Lower leg skin (tissue), 4 donors: ENCODE measurements around the gene TLL1. TPM values are rescaled to one million over a fixed set of nuclear protein-coding genes. Genes with fewer than 3 reads are reported as not detected.

Experiments used
- DNase-seq, 2 donors: peaks; one replicate each; pipeline ENCODE4 v3.0.0-alpha.2; 2019; ENCODE audit warnings: low spot score in 2 of 2
- H3K4me3 ChIP-seq: fragments of 200-600 bp; sonication (generic); 2 replicates; pipeline ENCODE4 v1.5.1; 2017; ENCODE audit warnings: mild to moderate bottlenecking, low read depth; ENCODE audit not compliant: poor library complexity, severe bottlenecking
- POLR2A ChIP-seq, 2 donors: fragments of 450-650 bp; IDR thresholded peaks; one replicate each; pipeline ENCODE4 v1.6.1; 2016 to 2017; ENCODE audit warnings: antibody characterized with exemption in 2 of 2, mild to moderate bottlenecking in 1 of 2, moderate library complexity in 1 of 2
- WGBS, 2 donors: methylation state at CpG; one replicate each; pipeline ENCODE4 v1.1.5; 2018; 5-methylcytosine and 5-hydroxymethylcytosine counted together
- intact Hi-C: fragments of 100-400 bp; cut with DNase I; formaldehyde crosslinking; loops from one replicate; pipeline ENCODE4 v1.15.0; 2023; ENCODE audit warnings: low total_unique reads
- total RNA-seq, 4 donors: library from RNA; depleted of rRNA; stranded (reverse); fragments of >200 nt; gene quantifications; one replicate each; pipeline ENCODE4 v1.1.0, GENCODE V29; 2016
- TF ChIP-seq, protein P1 (sequence below), 3 donors: fragments of 450-650 bp; IDR thresholded peaks; one replicate each; pipeline ENCODE4 v1.5.1; 2016; ENCODE audit warnings: antibody characterized with exemption in 3 of 3, mild to moderate bottlenecking in 3 of 3, moderate library complexity in 2 of 3

The TLL1 gene
- total RNA-seq, 4 donors from 2014 or later, result 1.8 to 10.5 (median 4.7) TPM

DNA sequence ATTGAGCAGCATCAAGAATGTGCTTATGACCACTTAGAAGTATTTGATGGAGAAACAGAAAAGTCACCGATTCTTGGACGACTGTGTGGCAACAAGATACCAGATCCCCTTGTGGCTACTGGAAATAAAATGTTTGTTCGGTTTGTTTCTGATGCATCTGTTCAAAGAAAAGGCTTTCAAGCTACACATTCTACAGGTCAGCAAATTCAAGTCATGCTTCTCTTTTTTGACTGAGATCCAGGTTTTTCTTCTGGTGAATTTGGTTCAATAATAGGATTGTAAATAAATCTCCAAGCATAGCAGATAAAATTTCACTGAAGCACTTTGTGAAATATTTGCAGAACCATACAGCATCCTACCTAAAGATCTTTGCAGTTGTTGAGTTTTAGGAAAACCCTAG lies 218.1 kb downstream of the TLL1 start:
- intact Hi-C loops, result loop anchor here (10.0 kb wide), 1 partner anchor 556 kb away; no protein-coding TSS in a partner anchor
- H3K4me3 ChIP-seq, result no peak overlapping the region
- DNase-seq, result no peak
- TF ChIP-seq, protein P1, sequence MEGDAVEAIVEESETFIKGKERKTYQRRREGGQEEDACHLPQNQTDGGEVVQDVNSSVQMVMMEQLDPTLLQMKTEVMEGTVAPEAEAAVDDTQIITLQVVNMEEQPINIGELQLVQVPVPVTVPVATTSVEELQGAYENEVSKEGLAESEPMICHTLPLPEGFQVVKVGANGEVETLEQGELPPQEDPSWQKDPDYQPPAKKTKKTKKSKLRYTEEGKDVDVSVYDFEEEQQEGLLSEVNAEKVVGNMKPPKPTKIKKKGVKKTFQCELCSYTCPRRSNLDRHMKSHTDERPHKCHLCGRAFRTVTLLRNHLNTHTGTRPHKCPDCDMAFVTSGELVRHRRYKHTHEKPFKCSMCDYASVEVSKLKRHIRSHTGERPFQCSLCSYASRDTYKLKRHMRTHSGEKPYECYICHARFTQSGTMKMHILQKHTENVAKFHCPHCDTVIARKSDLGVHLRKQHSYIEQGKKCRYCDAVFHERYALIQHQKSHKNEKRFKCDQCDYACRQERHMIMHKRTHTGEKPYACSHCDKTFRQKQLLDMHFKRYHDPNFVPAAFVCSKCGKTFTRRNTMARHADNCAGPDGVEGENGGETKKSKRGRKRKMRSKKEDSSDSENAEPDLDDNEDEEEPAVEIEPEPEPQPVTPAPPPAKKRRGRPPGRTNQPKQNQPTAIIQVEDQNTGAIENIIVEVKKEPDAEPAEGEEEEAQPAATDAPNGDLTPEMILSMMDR (IDR thresholded peaks at IDR 0.05), result no peak
- no peak for TF ChIP-seq POLR2A (IDR thresholded peaks at IDR 0.05)
- 71 to 73% methylated on average over 3 of the region's 3 CpGs for WGBS, 2 donors

DNA sequence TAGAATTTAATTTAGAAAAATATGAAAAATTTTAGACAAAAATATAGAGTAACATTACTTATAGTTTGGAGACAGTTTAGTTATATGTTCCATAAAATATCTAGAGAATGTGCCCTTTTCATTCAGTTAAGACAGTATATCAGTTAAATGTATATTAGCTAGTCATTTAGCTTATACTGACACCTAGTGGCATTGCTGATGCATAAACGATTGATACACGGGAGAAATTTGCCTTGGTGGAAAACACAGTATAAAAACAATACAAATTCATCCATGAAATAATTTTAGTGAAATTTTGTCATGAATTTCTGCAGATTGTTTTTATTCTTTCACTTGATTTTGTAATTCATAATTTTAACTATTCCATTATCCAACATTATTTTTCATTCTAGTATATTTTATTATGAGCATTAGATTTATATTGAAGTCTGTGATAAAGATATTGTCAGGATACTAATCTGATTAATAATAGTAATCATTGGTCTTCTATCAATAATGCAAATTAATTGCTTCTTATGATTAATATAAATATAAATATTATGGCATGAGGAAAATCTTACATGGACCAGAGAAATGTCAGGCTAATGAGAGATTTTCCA lies 219.0 kb downstream of the TLL1 start:
- WGBS, 2 donors, result 0% methylated on average over 2 of the region's 2 CpGs
- DNase-seq, result no peak
- TF ChIP-seq POLR2A (IDR thresholded peaks at IDR 0.05), result no peak
- TF ChIP-seq, protein P1 (IDR thresholded peaks at IDR 0.05), result peak in 1 of 3 donors; percentile 41
- intact Hi-C loops, result loop anchor here (10.0 kb wide), 1 partner anchor 557 kb away; no protein-coding TSS in a partner anchor
- no peak overlapping the region for H3K4me3 ChIP-seq

DNA sequence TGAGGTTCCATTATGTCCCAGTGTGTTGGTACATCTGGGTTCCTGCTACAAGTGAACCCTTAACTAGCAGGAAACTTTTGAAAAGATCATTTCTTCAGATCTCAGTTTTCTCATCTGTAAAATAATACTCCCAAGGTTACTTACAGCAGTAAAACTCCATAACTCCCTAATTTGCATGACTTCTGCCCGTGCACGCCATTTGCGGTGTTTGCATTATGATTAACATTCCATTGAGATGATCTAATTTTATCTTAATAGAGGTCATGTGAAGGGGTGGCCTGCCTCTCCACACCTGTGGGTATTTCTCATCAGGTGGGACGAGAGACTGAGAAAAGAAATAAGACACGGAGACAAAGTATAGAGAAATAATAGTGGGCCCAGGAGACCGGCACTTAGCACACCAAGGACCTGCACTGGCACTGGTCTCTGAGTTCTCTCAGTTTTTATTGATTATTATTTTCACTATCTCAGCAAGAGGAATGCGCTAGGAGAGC lies 219.8 kb downstream of the TLL1 start:
- WGBS, 2 donors, result 56 to 67% methylated on average over 7 of the region's 7 CpGs
- intact Hi-C loops, result loop anchor here (10.0 kb wide), 1 partner anchor 558 kb away; no protein-coding TSS in a partner anchor
- H3K4me3 ChIP-seq, result no peak overlapping the region
- no peak for TF ChIP-seq POLR2A (IDR thresholded peaks at IDR 0.05)
- TF ChIP-seq, protein P1 (IDR thresholded peaks at IDR 0.05), result no peak
- no peak for DNase-seq

DNA sequence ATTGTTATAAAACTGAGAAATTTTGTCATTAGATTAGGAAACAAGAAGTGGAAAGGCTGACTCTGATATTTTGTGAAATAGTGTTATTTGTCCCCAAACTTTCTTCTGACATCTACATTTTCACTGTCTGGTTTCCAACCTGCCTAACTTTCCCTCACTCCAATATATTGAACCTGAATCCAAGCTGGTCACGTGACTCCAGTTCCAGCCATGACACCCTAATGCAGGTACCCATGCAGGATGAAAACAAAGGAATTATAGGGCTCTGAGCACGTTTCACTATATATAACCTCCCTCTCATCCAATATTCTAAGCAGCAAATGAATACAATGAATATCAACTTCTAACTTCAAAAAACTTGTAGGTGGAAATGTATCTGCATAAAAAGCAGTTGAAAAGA lies 231.6 kb downstream of the TLL1 start:
- no peak for DNase-seq
- 73 to 75% methylated on average over 2 of the region's 2 CpGs for WGBS, 2 donors
- intact Hi-C loops, result no loop called here
- TF ChIP-seq, protein P1 (IDR thresholded peaks at IDR 0.05), result no peak
- TF ChIP-seq POLR2A (IDR thresholded peaks at IDR 0.05), result no peak
- H3K4me3 ChIP-seq, result no peak overlapping the region

DNA sequence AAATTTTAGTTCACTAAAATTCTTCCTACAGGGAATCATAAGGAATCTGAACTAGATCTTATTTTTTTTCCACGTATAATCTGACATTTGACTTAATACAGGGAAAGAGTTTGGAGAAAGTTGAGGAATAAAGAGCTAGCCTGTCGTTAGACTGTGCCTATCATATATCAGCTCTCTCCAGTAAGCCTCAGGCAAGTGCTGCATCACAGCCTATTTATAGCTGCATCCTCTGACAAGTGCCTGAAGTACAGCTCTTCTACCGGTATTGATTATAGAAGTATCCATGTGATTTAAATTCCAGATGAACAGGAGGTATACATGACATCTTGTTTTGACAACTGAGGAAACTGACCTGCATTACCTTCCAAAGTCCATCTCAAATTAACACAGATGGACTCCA lies 248.9 kb downstream of the TLL1 start:
- TF ChIP-seq, protein P1 (IDR thresholded peaks at IDR 0.05), result no peak
- TF ChIP-seq POLR2A (IDR thresholded peaks at IDR 0.05), result no peak
- intact Hi-C loops, result no loop called here
- WGBS, 2 donors, result 33 to 36% methylated on average over 3 of the region's 3 CpGs
- no peak overlapping the region for H3K4me3 ChIP-seq
- no peak for DNase-seq

DNA sequence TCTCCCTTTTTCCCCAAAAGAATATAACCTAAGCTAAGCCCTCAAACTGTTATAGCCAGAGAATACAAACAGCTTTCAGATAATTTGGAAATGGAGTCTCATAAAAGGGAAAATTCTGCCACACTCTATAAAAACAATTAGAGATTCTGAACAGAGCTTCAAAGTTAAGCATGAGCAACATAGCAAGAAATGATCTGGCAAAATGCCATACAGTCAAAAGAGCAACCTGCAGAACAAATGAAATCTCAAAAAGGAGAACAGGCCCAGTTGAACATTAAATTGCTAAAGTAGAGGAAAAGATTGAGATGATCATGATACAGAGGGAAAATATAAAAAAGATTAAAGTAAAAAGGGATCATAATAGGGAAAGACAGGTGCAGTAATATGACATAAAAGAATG lies 250.5 kb downstream of the TLL1 start:
- H3K4me3 ChIP-seq, result no peak overlapping the region
- intact Hi-C loops, result no loop called here
- no peak for DNase-seq
- TF ChIP-seq, protein P1 (IDR thresholded peaks at IDR 0.05), result no peak
- TF ChIP-seq POLR2A (IDR thresholded peaks at IDR 0.05), result no peak
